LNCAP (cell line): ENCODE data around the gene CLDN16.

Experiments
- CTCF ChIP-seq: fragments of 450-650 bp; IDR thresholded peaks from 2 replicates; pipeline ENCODE4 v1.5.1; 2017; ENCODE audit warnings: mild to moderate bottlenecking

The CLDN16 gene

GRCh38 chr3:190368881-190369280 lies 19.1 kb upstream of the CLDN16 start:
- TF ChIP-seq CTCF, result no peak

- no peak for TF ChIP-seq CTCF
Observed at GRCh38 chr3:190369668-190370295, 18.2 kb upstream of the CLDN16 start.

- no peak for TF ChIP-seq CTCF
Observed at GRCh38 chr3:190370369-190370768, 17.6 kb upstream of the CLDN16 start.

- TF ChIP-seq CTCF, result no peak
Observed at GRCh38 chr3:190371152-190371551, 16.8 kb upstream of the CLDN16 start.

GRCh38 chr3:190375246-190375645 lies 12.7 kb upstream of the CLDN16 start:
- no peak for TF ChIP-seq CTCF

GRCh38 chr3:190375671-190376070 lies 12.3 kb upstream of the CLDN16 start:
- no peak for TF ChIP-seq CTCF

GRCh38 chr3:190378240-190378891 lies 9.6 kb upstream of the CLDN16 start:
- no peak for TF ChIP-seq CTCF

GRCh38 chr3:190380184-190380583 lies 7.8 kb upstream of the CLDN16 start:
- TF ChIP-seq CTCF, result no peak
